ENCODE measurements around the gene GATB.

- TF ChIP-seq, protein P1, sequence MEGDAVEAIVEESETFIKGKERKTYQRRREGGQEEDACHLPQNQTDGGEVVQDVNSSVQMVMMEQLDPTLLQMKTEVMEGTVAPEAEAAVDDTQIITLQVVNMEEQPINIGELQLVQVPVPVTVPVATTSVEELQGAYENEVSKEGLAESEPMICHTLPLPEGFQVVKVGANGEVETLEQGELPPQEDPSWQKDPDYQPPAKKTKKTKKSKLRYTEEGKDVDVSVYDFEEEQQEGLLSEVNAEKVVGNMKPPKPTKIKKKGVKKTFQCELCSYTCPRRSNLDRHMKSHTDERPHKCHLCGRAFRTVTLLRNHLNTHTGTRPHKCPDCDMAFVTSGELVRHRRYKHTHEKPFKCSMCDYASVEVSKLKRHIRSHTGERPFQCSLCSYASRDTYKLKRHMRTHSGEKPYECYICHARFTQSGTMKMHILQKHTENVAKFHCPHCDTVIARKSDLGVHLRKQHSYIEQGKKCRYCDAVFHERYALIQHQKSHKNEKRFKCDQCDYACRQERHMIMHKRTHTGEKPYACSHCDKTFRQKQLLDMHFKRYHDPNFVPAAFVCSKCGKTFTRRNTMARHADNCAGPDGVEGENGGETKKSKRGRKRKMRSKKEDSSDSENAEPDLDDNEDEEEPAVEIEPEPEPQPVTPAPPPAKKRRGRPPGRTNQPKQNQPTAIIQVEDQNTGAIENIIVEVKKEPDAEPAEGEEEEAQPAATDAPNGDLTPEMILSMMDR (IDR thresholded peaks at IDR 0.05; ENCODE audit: insufficient read depth, low read length, poor library complexity, severe bottlenecking) = no peak
- no peak for TF ChIP-seq EZH2phosphoT487 (conservative IDR thresholded peaks at IDR 0.05; ENCODE audit: low read length)
Observed at GRCh38 chr4:151772274-151772673, 11.5 kb upstream of the GATB start.

Data from SU-DHL-6 (cell line).